H1 (cell line): ENCODE data around the gene BIVM. TPM values are rescaled to one million over a fixed set of nuclear protein-coding genes. Genes with fewer than 3 reads are reported as not detected.
A peak's percentile ranks its signal among the peaks of the same experiment; 100 is the strongest.

ENCODE experiments used
- CTCF ChIA-PET: fragments of 300-600 bp; sonication (Branson Sonifier 250); formaldehyde crosslinking; loops from one replicate; lab custom pipeline; 2021; ENCODE audit not compliant: partially characterized antibody; lab: Charles Lee
- POLR2A ChIA-PET: fragments of 300-600 bp; sonication (Branson Sonifier 250); formaldehyde crosslinking; loops from one replicate; lab custom pipeline; 2021; ENCODE audit warnings: inconsistent platforms; ENCODE audit not compliant: partially characterized antibody; lab: Charles Lee
- DNase-seq, 2 experiments: peaks; one replicate each; pipeline versions ENCODE4 v3.0.0 to v3.0.0-alpha.2; 2010 to 2022; ENCODE audit warnings: low spot score in 2 of 2, low read depth in 1 of 2, mixed read lengths in 1 of 2
- FAIRE-seq: peaks from 2 replicates; lab custom pipeline; 2011; peaks lifted over from hg19 to GRCh38; lab: Jason Lieb, UNC
- H2AFZ ChIP-seq: 2 replicates; pipeline ENCODE4 v1.8.1; 2012; ENCODE audit warnings: low read length, inconsistent platforms
- H2AK5ac ChIP-seq: 2 replicates; pipeline ENCODE4 v1.6.1; 2013; ENCODE audit warnings: low read depth, low read length
- H2BK120ac ChIP-seq: replicated peaks from 2 replicates; pipeline ENCODE3; 2013; ENCODE audit warnings: low read depth, low read length, inconsistent platforms
- H2BK12ac ChIP-seq: 2 replicates; pipeline ENCODE4 v1.6.1; 2013; ENCODE audit warnings: low read depth, low read length
- H2BK15ac ChIP-seq: 2 replicates; pipeline ENCODE4 v1.6.1; 2013; ENCODE audit warnings: low read length
- H2BK20ac ChIP-seq: 2 replicates; pipeline ENCODE4 v1.6.1; 2013; ENCODE audit warnings: low read length
- H2BK5ac ChIP-seq: 2 replicates; pipeline ENCODE4 v1.6.1; 2013; ENCODE audit warnings: low read depth, low read length
- H3K14ac ChIP-seq: 2 replicates; pipeline ENCODE4 v1.6.1; 2013; ENCODE audit warnings: inconsistent platforms; ENCODE audit not compliant: insufficient read length
- H3K18ac ChIP-seq: 2 replicates; pipeline ENCODE4 v1.6.1; 2013; ENCODE audit warnings: low read length; ENCODE audit errors: extremely low read depth
- H3K23ac ChIP-seq: 2 replicates; pipeline ENCODE4 v1.6.1; 2013; ENCODE audit warnings: inconsistent platforms; ENCODE audit not compliant: insufficient read length
- H3K23me2 ChIP-seq: 2 replicates; pipeline ENCODE4 v1.6.1; 2013; ENCODE audit warnings: low read depth, low read length
- H3K27ac ChIP-seq: 2 replicates; pipeline ENCODE4 v1.6.1; 2011; ENCODE audit warnings: low read depth, low read length, inconsistent platforms
- H3K27me3 ChIP-seq, 4 experiments: replicated peaks in 1 of 4; 1 replicate in 1 of 4; 2 replicates in 3 of 4; pipeline versions ENCODE4 v1.6.1 to v1.8.1; 2011 to 2013; ENCODE audit warnings: low read length in 3 of 4, mild to moderate bottlenecking in 3 of 4, inconsistent platforms in 2 of 4, mixed read lengths in 2 of 4, moderate library complexity in 1 of 4; ENCODE audit not compliant: control insufficient read depth in 3 of 4, insufficient read depth in 3 of 4; ENCODE audit errors: extremely low read depth in 1 of 4
- H3K36me3 ChIP-seq, 4 experiments: 2 replicates each; pipeline versions ENCODE4 v1.6.1 to v1.8.1; 2011 to 2013; ENCODE audit warnings: mild to moderate bottlenecking in 4 of 4, low read length in 3 of 4, moderate library complexity in 2 of 4, control low read depth in 1 of 4, inconsistent platforms in 1 of 4; ENCODE audit not compliant: insufficient read depth in 4 of 4, control insufficient read depth in 2 of 4
- H3K4ac ChIP-seq: replicated peaks from 2 replicates; pipeline ENCODE3; 2013; ENCODE audit warnings: low read length, low read depth, mixed read lengths, inconsistent platforms; ENCODE audit not compliant: insufficient read length
- H3K4me1 ChIP-seq, 4 experiments: replicated peaks in 1 of 4; 1 replicate in 1 of 4; 2 replicates in 3 of 4; pipeline versions ENCODE4 v1.6.1 to v1.8.1; 2011 to 2013; ENCODE audit warnings: low read length in 3 of 4, inconsistent platforms in 2 of 4, mixed read lengths in 1 of 4; ENCODE audit not compliant: insufficient read depth in 4 of 4, control insufficient read depth in 3 of 4
- H3K4me2 ChIP-seq, 2 experiments: 2 replicates each; pipeline versions ENCODE4 v1.6.1 to v1.8.1; 2011 to 2013; ENCODE audit warnings: low read depth in 2 of 2, low read length in 2 of 2, control low read depth in 1 of 2, inconsistent platforms in 1 of 2, mild to moderate bottlenecking in 1 of 2; ENCODE audit not compliant: insufficient read depth in 1 of 2
- H3K4me3 ChIP-seq, 4 experiments: fragments of 200-600, 300-600 bp in 1 of 4; sonication (generic), shearing (Covaris generic), sonication (Bioruptor Twin) in 1 of 4; 2 replicates each; pipeline versions ENCODE4 v1.5.1 to v1.8.1; 2011 to 2016; ENCODE audit warnings: low read length in 4 of 4, low read depth in 3 of 4, control low read depth in 2 of 4, inconsistent platforms in 2 of 4, mild to moderate bottlenecking in 2 of 4, mixed read lengths in 1 of 4, moderate library complexity in 1 of 4; ENCODE audit not compliant: insufficient read depth in 2 of 4; ENCODE audit errors: extremely low read depth in 1 of 4
- H3K56ac ChIP-seq: replicated peaks from 2 replicates; pipeline ENCODE3; 2013; ENCODE audit warnings: low read depth, mild to moderate bottlenecking, mixed read lengths, low read length, inconsistent platforms; ENCODE audit not compliant: insufficient read length
- H3K79me1 ChIP-seq: 2 replicates; pipeline ENCODE4 v1.6.1; 2013; ENCODE audit warnings: low read depth, low read length, control low read depth
- H3K79me2 ChIP-seq, 2 experiments: 2 replicates each; pipeline versions ENCODE4 v1.6.1 to v1.8.1; 2012 to 2013; ENCODE audit warnings: low read length in 2 of 2, mild to moderate bottlenecking in 2 of 2, inconsistent platforms in 1 of 2; ENCODE audit not compliant: insufficient read depth in 2 of 2, control insufficient read depth in 1 of 2
- H3K9ac ChIP-seq, 4 experiments: replicated peaks in 1 of 4; 1 replicate in 1 of 4; 2 replicates in 3 of 4; pipeline versions ENCODE4 v1.6.1 to v1.8.1; 2011 to 2013; ENCODE audit warnings: low read depth in 3 of 4, low read length in 3 of 4, control low read depth in 2 of 4, mild to moderate bottlenecking in 2 of 4, moderate library complexity in 2 of 4, inconsistent platforms in 1 of 4; ENCODE audit errors: extremely low read depth in 1 of 4
- H3K9me3 ChIP-seq, 2 experiments: 2 replicates each; pipeline versions ENCODE4 v1.6.1 to v1.8.1; 2012 to 2013; ENCODE audit warnings: mild to moderate bottlenecking in 2 of 2, moderate library complexity in 2 of 2, control low read depth in 1 of 2, inconsistent platforms in 1 of 2, low read depth in 1 of 2, low read length in 1 of 2, mixed read lengths in 1 of 2; ENCODE audit not compliant: insufficient read depth in 2 of 2
- H4K20me1 ChIP-seq, 2 experiments: replicated peaks in 1 of 2; 2 replicates each; pipeline versions ENCODE3 to v1.8.1; 2011 to 2013; ENCODE audit warnings: inconsistent platforms in 2 of 2, low read length in 2 of 2, mild to moderate bottlenecking in 1 of 2; ENCODE audit not compliant: insufficient read depth in 2 of 2, control insufficient read depth in 1 of 2
- H4K5ac ChIP-seq: 2 replicates; pipeline ENCODE4 v1.6.1; 2013; ENCODE audit warnings: low read length, low read depth, mixed read lengths, inconsistent platforms; ENCODE audit not compliant: insufficient read length
- H4K8ac ChIP-seq: 2 replicates; pipeline ENCODE4 v1.8.0; 2013; ENCODE audit warnings: mild to moderate bottlenecking, moderate library complexity, low read length, inconsistent platforms; ENCODE audit not compliant: insufficient read depth; ENCODE audit errors: extremely low read depth
- H4K91ac ChIP-seq: replicated peaks from 2 replicates; pipeline ENCODE3; 2013; ENCODE audit warnings: low read length, mixed read lengths, inconsistent platforms; ENCODE audit not compliant: insufficient read length
- ASH2L ChIP-seq: fragments of 200-600, 300-600 bp; sonication (generic); IDR thresholded peaks from one replicate; pipeline ENCODE4 v1.7.1; 2017; ENCODE audit warnings: low read length
- BRCA1 ChIP-seq: IDR thresholded peaks from 2 replicates; pipeline ENCODE4 v1.6.1; 2012; ENCODE audit warnings: low read depth, low read length, improper control_type of control experiment
- HDAC2 ChIP-seq, 2 experiments: fragments of 300-600 bp in 1 of 2; sonication (generic) in 1 of 2; IDR thresholded peaks; 2 replicates each; pipeline ENCODE4 v1.6.1; 2011 to 2012; ENCODE audit warnings: low read depth in 2 of 2, low read length in 2 of 2, mild to moderate bottlenecking in 2 of 2, moderate library complexity in 2 of 2, borderline replicate concordance in 1 of 2, inconsistent platforms in 1 of 2
- KDM1A ChIP-seq: fragments of 200-600, 300-600 bp; sonication (generic); IDR thresholded peaks from 2 replicates; pipeline ENCODE4 v1.7.1; 2016; ENCODE audit warnings: mild to moderate bottlenecking, low read length, borderline replicate concordance
- KDM4A ChIP-seq: IDR thresholded peaks from one replicate; pipeline ENCODE4 v1.7.1; 2012; ENCODE audit warnings: low read depth, mild to moderate bottlenecking, moderate library complexity, low read length, inconsistent platforms; ENCODE audit not compliant: severe bottlenecking
- NANOG ChIP-seq: IDR thresholded peaks from 2 replicates; pipeline ENCODE4 v1.6.1; 2011; ENCODE audit warnings: low read length, low read depth, mild to moderate bottlenecking, inconsistent platforms; ENCODE audit not compliant: insufficient read depth, poor library complexity, severe bottlenecking
- RBBP5 ChIP-seq: IDR thresholded peaks from 2 replicates; pipeline ENCODE4 v1.7.1; 2012; ENCODE audit warnings: low read depth, mild to moderate bottlenecking, inconsistent platforms, low read length, moderate library complexity, borderline replicate concordance
- TAF1 ChIP-seq: IDR thresholded peaks from 2 replicates; pipeline ENCODE4 v1.6.1; 2011; ENCODE audit warnings: mild to moderate bottlenecking, low read depth, low read length
- TAF7 ChIP-seq: optimal IDR thresholded peaks from 2 replicates; pipeline ENCODE3; 2011; ENCODE audit warnings: low read depth, mild to moderate bottlenecking, inconsistent platforms, low read length, moderate library complexity, borderline replicate concordance
- TBP ChIP-seq: IDR thresholded peaks from 2 replicates; pipeline ENCODE4 v1.6.1; 2011; ENCODE audit warnings: low read depth, low read length, improper control_type of control experiment
- WGBS, 2 experiments: shearing (Covaris generic) in 1 of 2; methylation state at CpG; one replicate each; pipeline versions ENCODE4 v1.1.6 to v1.1.7; 2013 to 2015; ENCODE audit warnings: low lambda C conversion rate in 2 of 2, mixed read lengths in 2 of 2, inconsistent platforms in 1 of 2, low coverage in 1 of 2, missing lambda C conversion rate in 1 of 2; ENCODE audit not compliant: insufficient replicate concordance in 2 of 2, insufficient coverage in 1 of 2, insufficient read length in 1 of 2; ENCODE audit errors: extremely low coverage in 1 of 2, missing lambda C conversion rate in 1 of 2; 5-methylcytosine and 5-hydroxymethylcytosine counted together
- polyA plus RNA-seq, 7 experiments: library from polyadenylated mRNA; depleted of rRNA in 3 of 7; stranded (reverse) in 5 of 7; unstranded in 2 of 7; fragments of >200 nt in 5 of 7; fragments of 200-250 nt in 2 of 7; gene quantifications; 1 replicate in 5 of 7; 2 replicates in 1 of 7; 4 replicates in 1 of 7; pipeline versions ENCODE4 v1.2.1 to v1.2.3, GENCODE V29; 2011 to 2013; ENCODE audit warnings: missing spikeins in 2 of 7, mixed read lengths in 2 of 7
- total RNA-seq: library from RNA; stranded (reverse); fragmentation: NEBNext Ultra II Directional; extraction: Animal tissue kit (Norgen Biotek cat#: 25700); gene quantifications from 2 replicates; pipeline ENCODE4 v1.2.1, GENCODE V29; 2021

Gene BIVM
- total and polyA plus RNA-seq, 2 of the 8 experiments (the other 6 are each of a cell fraction or from before 2014, with no cell fraction given): 1.8 to 5.5 TPM

DNA sequence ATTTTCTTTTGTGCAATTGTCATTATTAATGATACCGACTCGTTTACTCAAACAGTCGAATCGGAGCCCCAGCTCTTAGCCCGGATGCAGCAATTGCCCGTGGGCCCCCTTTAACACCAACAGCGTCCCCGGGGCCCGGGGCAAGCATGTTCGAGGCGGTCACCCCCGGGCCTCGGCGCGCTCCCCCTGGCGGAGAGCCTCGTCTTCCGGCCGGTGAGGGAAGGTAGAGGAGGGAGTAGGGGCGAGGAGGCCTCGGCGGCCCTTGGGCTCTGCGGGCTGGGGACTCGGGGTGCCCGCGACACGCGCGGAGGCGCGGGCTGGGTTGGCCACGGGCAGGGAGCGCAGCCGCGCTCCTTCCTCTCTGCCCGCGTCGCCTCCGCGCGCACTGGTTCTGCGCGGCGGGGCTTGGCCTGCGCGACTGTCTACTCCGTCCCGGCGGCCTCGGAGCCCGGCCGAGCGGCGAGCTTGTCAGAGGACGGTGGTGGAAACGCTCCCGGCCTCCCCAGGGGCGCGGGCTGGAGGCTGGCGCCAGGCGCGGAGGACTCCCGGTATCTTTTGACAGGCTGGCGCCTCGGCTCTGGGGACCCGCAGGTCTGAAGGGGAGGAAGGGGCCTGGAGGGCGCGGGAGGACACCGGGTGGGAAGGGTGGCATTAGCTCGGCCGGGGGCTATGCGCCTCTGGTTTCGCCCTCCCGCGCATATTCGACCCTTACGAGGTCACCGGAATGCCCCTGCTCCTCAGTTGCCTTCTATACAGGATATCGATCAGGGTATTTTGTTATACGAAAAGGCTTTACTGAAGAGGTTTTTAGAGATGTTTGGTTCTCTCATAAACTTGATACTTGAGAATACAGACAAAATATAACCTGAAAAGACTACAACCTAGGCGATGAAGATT, 1.5 kb downstream of the BIVM start:
- H3K27me3 ChIP-seq: peaks cover 0 to 11% (median 8%) of the 10 kb centered on the region in 4 experiments; a peak in 6 of 7 replicates
- no peak overlapping the region for H2BK12ac ChIP-seq
- no peaks in the 10 kb centered on the region for H3K79me2 ChIP-seq
- H2BK5ac ChIP-seq: no peak overlapping the region; the same call in 1 of the 2 replicates
- no peaks in the 10 kb centered on the region for H4K20me1 ChIP-seq
- peak overlapping the region; percentile 80 to 93 for H3K4me2 ChIP-seq
- ChIA-PET POLR2A (interaction anchor here (1.2 to 2.2 kb wide), 3 partner anchors 26 to 208 kb away, joined by 3 to 12 read pairs (median 7); partner anchors contain the start of genes ERCC5 and TEX30), CTCF (interaction anchor here (0.6 to 3.0 kb wide), 28 partner anchors 8 to 1483 kb away, joined by 3 to 28 read pairs (median 4); partner anchors contain the start of genes ERCC5 and TEX30)
- H2AFZ ChIP-seq: peak overlapping the region; percentile 66; the same call in 1 of the 2 replicates
- H2BK15ac ChIP-seq: no peak overlapping the region
- H3K36me3 ChIP-seq: no peaks in the 10 kb centered on the region
- H2BK120ac ChIP-seq: no peak overlapping the region
- no peaks in the 10 kb centered on the region for H3K79me1 ChIP-seq
- H3K18ac ChIP-seq: no peak overlapping the region; the same call in 1 of the 2 replicates
- H3K4me3 ChIP-seq: peak overlapping the region; percentile 65 to 87 (median 83)
- H3K14ac ChIP-seq: no peak overlapping the region
- H3K27ac ChIP-seq: no peak overlapping the region
- H3K56ac ChIP-seq: no peak overlapping the region
- H3K4me1 ChIP-seq: no peaks in the 10 kb centered on the region
- no peak overlapping the region; the same call in 1 of the 2 replicates for H4K8ac ChIP-seq
- H2AK5ac ChIP-seq: no peak overlapping the region
- no peak overlapping the region for H4K5ac ChIP-seq
- H3K9me3 ChIP-seq: no peaks in the 10 kb centered on the region
- no peak for FAIRE-seq
- peak overlapping the region in 3 of 4 experiments; percentile 28 to 44 (median 40); a peak in 3 of 7 replicates for H3K9ac ChIP-seq
- H3K4ac ChIP-seq: no peak overlapping the region
- 4% methylated on average over 73 of the region's 81 CpGs; no CpG with 5 or more reads in 1 of the 2 experiments for WGBS, 2 experiments
- peaks cover 16% of the 10 kb centered on the region; the same call in 1 of the 2 replicates for H3K23me2 ChIP-seq
- no peak overlapping the region for H3K23ac ChIP-seq
- DNase-seq: peak in 1 of 2 experiments; percentile 92
- H2BK20ac ChIP-seq: no peak overlapping the region
- no peak overlapping the region for H4K91ac ChIP-seq
- TF ChIP-seq HDAC2 (IDR thresholded peaks at IDR 0.05; ENCODE audit: borderline replicate concordance in 1 of 2, low read depth in 2 of 2, low read length in 2 of 2) (no peak; a peak in 1 of 4 replicates), ASH2L (peak; percentile 69), TAF1 (peak; percentile 41; the same call in 1 of the 2 replicates), KDM1A (no peak), KDM4A (peak; percentile 25), TBP (peak; percentile 67), RBBP5 (peak; percentile 68), BRCA1 (no peak), NANOG (no peak), TAF7 (no peak)
